Panc1 (cell line): ENCODE measurements around the gene B9D1.

Experiments
- CTCF ChIP-seq: fragments of 450-650 bp; IDR thresholded peaks from 2 replicates; pipeline ENCODE4 v1.5.1; 2017; ENCODE audit warnings: mild to moderate bottlenecking
- REST ChIP-seq, 2 experiments: IDR thresholded peaks; 2 replicates each; pipeline ENCODE4 v1.6.1; 2011 to 2012; ENCODE audit warnings: low read depth in 2 of 2, control low read depth in 1 of 2, low read length in 1 of 2, mild to moderate bottlenecking in 1 of 2, moderate library complexity in 1 of 2; ENCODE audit not compliant: insufficient read depth in 1 of 2
- TCF7L2 ChIP-seq: IDR thresholded peaks from 2 replicates; pipeline ENCODE4 v1.6.1; 2011; ENCODE audit warnings: mild to moderate bottlenecking, low read depth, low read length, inconsistent platforms

- TF ChIP-seq CTCF, result no peak
- TF ChIP-seq REST (IDR thresholded peaks at IDR 0.05; ENCODE audit: insufficient read depth in 1 of 2, low read depth in 2 of 2, low read length in 1 of 2), result no peak
- TF ChIP-seq TCF7L2, result no peak
Observed at GRCh38 chr17:19320876-19321275, 41.6 kb downstream of the B9D1 start.
